Osteoblast (primary cell): Measurements from ENCODE around the gene ASPSCR1. TPM values are rescaled to one million over a fixed set of nuclear protein-coding genes. Genes with fewer than 3 reads are reported as not detected.

Experiments
- DNase-seq: peaks from one replicate; pipeline ENCODE4 v3.0.0; 2011; ENCODE audit warnings: low spot score, mixed read lengths; ENCODE audit not compliant: insufficient read length; ENCODE audit errors: missing footprints
- H2AFZ ChIP-seq: 2 replicates; pipeline ENCODE4 v1.6.0; 2011; ENCODE audit warnings: mild to moderate bottlenecking, low read length
- H3K27ac ChIP-seq: 2 replicates; pipeline ENCODE4 v1.5.1; 2011; ENCODE audit warnings: mild to moderate bottlenecking, low read depth, low read length, moderate library complexity
- H3K27me3 ChIP-seq: 2 replicates; pipeline ENCODE4 v1.6.0; 2012; ENCODE audit warnings: mild to moderate bottlenecking, control low read depth, inconsistent platforms, low read length, moderate library complexity; ENCODE audit not compliant: insufficient read depth
- H3K36me3 ChIP-seq: 2 replicates; pipeline ENCODE4 v1.5.1; 2011; ENCODE audit warnings: mild to moderate bottlenecking, low read length, control low read depth, moderate library complexity; ENCODE audit not compliant: insufficient read depth
- H3K4me1 ChIP-seq: 2 replicates; pipeline ENCODE4 v1.5.1; 2011; ENCODE audit warnings: mild to moderate bottlenecking, low read length, control low read depth, moderate library complexity; ENCODE audit not compliant: insufficient read depth
- H3K4me2 ChIP-seq: 2 replicates; pipeline ENCODE4 v1.6.0; 2011; ENCODE audit warnings: mild to moderate bottlenecking, low read length; ENCODE audit not compliant: insufficient read depth
- H3K4me3 ChIP-seq: fragments of 200-600 bp; sonication (generic); 3 replicates; pipeline ENCODE4 v1.5.1; 2012; ENCODE audit warnings: mild to moderate bottlenecking, low read length, inconsistent platforms; ENCODE audit not compliant: insufficient read depth
- H3K79me2 ChIP-seq: 2 replicates; pipeline ENCODE4 v1.6.0; 2012; ENCODE audit warnings: mild to moderate bottlenecking, low read length, control low read depth, inconsistent platforms; ENCODE audit not compliant: insufficient read depth
- H3K9me3 ChIP-seq: 2 replicates; pipeline ENCODE4 v1.5.1; 2011; ENCODE audit warnings: low read depth, low read length, control low read depth
- H4K20me1 ChIP-seq: 2 replicates; pipeline ENCODE4 v1.6.0; 2012; ENCODE audit warnings: mild to moderate bottlenecking, low read length, control low read depth; ENCODE audit not compliant: insufficient read depth
- CTCF ChIP-seq: IDR thresholded peaks from 2 replicates; pipeline ENCODE4 v1.5.1; 2011; ENCODE audit warnings: mild to moderate bottlenecking, low read depth, low read length, moderate library complexity; ENCODE audit errors: extremely low read depth
- total RNA-seq: library from RNA; depleted of rRNA; stranded (reverse); fragments of >200 nt; gene quantifications from 2 replicates; pipeline ENCODE4 v1.2.3, GENCODE V29; 2012

Gene ASPSCR1
- total RNA-seq, 1 donor: 35.8 TPM

GRCh38 chr17:81955058-81955681 is 22.3 kb upstream of the ASPSCR1 start:
- H3K36me3 ChIP-seq: no peaks in the 10 kb centered on the region
- no peak overlapping the region for H3K4me2 ChIP-seq
- H2AFZ ChIP-seq: no peak overlapping the region
- no peaks in the 10 kb centered on the region for H3K79me2 ChIP-seq
- no peak overlapping the region for H3K27ac ChIP-seq
- TF ChIP-seq CTCF: no peak
- peaks cover 19% of the 10 kb centered on the region for H3K27me3 ChIP-seq
- peaks cover 3% of the 10 kb centered on the region for H4K20me1 ChIP-seq
- no peaks in the 10 kb centered on the region for H3K9me3 ChIP-seq
- no peak overlapping the region for H3K4me3 ChIP-seq
- H3K4me1 ChIP-seq: no peaks in the 10 kb centered on the region
- peak; percentile 66 for DNase-seq

- Histone ChIP-seq H3K9me3 (no peaks in the 10 kb centered on the region), H3K79me2 (no peaks in the 10 kb centered on the region), H4K20me1 (peaks cover 3% of the 10 kb centered on the region), H3K36me3 (no peaks in the 10 kb centered on the region), H3K4me3 (no peak overlapping the region), H3K4me1 (no peaks in the 10 kb centered on the region), H3K4me2 (no peak overlapping the region), H3K27ac (no peak overlapping the region), H3K27me3 (peaks cover 24% of the 10 kb centered on the region), H2AFZ (no peak overlapping the region)
- peak; percentile 74 for DNase-seq
- no peak for TF ChIP-seq CTCF
These were observed 21.5 kb upstream of the ASPSCR1 start for GRCh38 chr17:81955756-81956544.

GRCh38 chr17:81956607-81957589 is 20.5 kb upstream of the ASPSCR1 start:
- Histone ChIP-seq H3K9me3 (no peaks in the 10 kb centered on the region), H4K20me1 (peaks cover 3% of the 10 kb centered on the region), H3K4me3 (no peak overlapping the region), H2AFZ (no peak overlapping the region), H3K27ac (no peak overlapping the region), H3K79me2 (no peaks in the 10 kb centered on the region), H3K36me3 (no peaks in the 10 kb centered on the region), H3K4me1 (no peaks in the 10 kb centered on the region), H3K4me2 (no peak overlapping the region), H3K27me3 (peaks cover 29% of the 10 kb centered on the region)
- no peak for TF ChIP-seq CTCF
- peak; percentile 76 for DNase-seq
